Colonic mucosa (tissue), 4 donors: Measurements from ENCODE around the gene TNFRSF6B. TPM values are rescaled to one million over a fixed set of nuclear protein-coding genes. Genes with fewer than 3 reads are reported as not detected.
"Not testable (repeated sequence)": the region's sequence is repeated elsewhere in the genome, so short reads cannot be mapped to it uniquely, and the experiment has no call there.

ENCODE experiments used
- DNase-seq: peaks from one replicate; pipeline ENCODE4 v3.0.0-alpha.2; 2020
- H3K27ac ChIP-seq: fragments of 200-600 bp; one replicate; pipeline ENCODE4 v1.8.0; 2021
- H3K27me3 ChIP-seq: fragments of 200-600 bp; one replicate; pipeline ENCODE4 v1.8.0; 2021
- H3K36me3 ChIP-seq: fragments of 200-600 bp; one replicate; pipeline ENCODE4 v1.8.0; 2021
- H3K4me1 ChIP-seq: fragments of 200-600 bp; one replicate; pipeline ENCODE4 v1.8.0; 2021; ENCODE audit warnings: mild to moderate bottlenecking
- H3K4me3 ChIP-seq: fragments of 200-600 bp; one replicate; pipeline ENCODE4 v1.8.0; 2021
- H3K9ac ChIP-seq, 2 donors: one replicate each; pipeline ENCODE4 v1.7.0; 2013; ENCODE audit warnings: control low read depth in 2 of 2, low read depth in 2 of 2, low read length in 2 of 2
- H3K9me3 ChIP-seq: fragments of 200-600 bp; one replicate; pipeline ENCODE4 v1.8.0; 2021
- CTCF ChIP-seq: fragments of 200-600 bp; IDR thresholded peaks from one replicate; pipeline ENCODE4 v1.8.0; 2022; ENCODE audit warnings: antibody characterized with exemption, mild to moderate bottlenecking
- intact Hi-C: fragments of 100-400 bp; cut with DNase I; formaldehyde crosslinking; loops from one replicate; pipeline ENCODE4 v1.14.1; 2022
- total RNA-seq, 2 donors: library from RNA; stranded (reverse); fragmentation: NEBNext Ultra II Directional in 1 of 2; extraction: Animal tissue kit (Norgen Biotek cat#: 25700) in 1 of 2; gene quantifications; one replicate each; pipeline ENCODE4 v1.2.1, GENCODE V29; 2021
- donor health status: healthy.
- donor health status: DM: no; HTN: no; CAD: no.
- donor health status: DM: no; HTN: no; CAD: no.

The TNFRSF6B gene
- total RNA-seq, 2 donors from 2014 or later: 7.5 TPM; not detected in 1

- intact Hi-C loops: no loop called here
- Histone ChIP-seq H3K9me3 (no peaks in the 10 kb centered on the region), H3K9ac (no peak overlapping the region), H3K36me3 (no peaks in the 10 kb centered on the region), H3K4me3 (no peak overlapping the region), H3K4me1 (peaks cover 6% of the 10 kb centered on the region), H3K27ac (no peak overlapping the region), H3K27me3 (no peaks in the 10 kb centered on the region)
- TF ChIP-seq CTCF: no peak
- DNase-seq: no peak
These were observed 32.2 kb upstream of the TNFRSF6B start for GRCh38 chr20:63664143-63664851.

- intact Hi-C loops: no loop called here
- DNase-seq: no peak
- Histone ChIP-seq H3K27ac (no peak overlapping the region), H3K9me3 (no peaks in the 10 kb centered on the region), H3K4me1 (no peaks in the 10 kb centered on the region), H3K27me3 (no peaks in the 10 kb centered on the region), H3K4me3 (no peak overlapping the region), H3K36me3 (no peaks in the 10 kb centered on the region), H3K9ac (no peak overlapping the region)
- TF ChIP-seq CTCF: no peak
These were observed 31.4 kb upstream of the TNFRSF6B start for GRCh38 chr20:63664861-63665594.

- DNase-seq: no peak
- Histone ChIP-seq H3K4me1 (no peaks in the 10 kb centered on the region), H3K36me3 (no peaks in the 10 kb centered on the region), H3K9me3 (no peaks in the 10 kb centered on the region), H3K27ac (no peak overlapping the region), H3K4me3 (no peak overlapping the region), H3K9ac (no peak overlapping the region), H3K27me3 (no peaks in the 10 kb centered on the region)
- TF ChIP-seq CTCF: no peak
- intact Hi-C loops: no loop called here
These were observed 30.7 kb upstream of the TNFRSF6B start for GRCh38 chr20:63665708-63666107.

GRCh38 chr20:63667858-63668257, 28.6 kb upstream of the TNFRSF6B start:
- H3K9ac ChIP-seq: no peak overlapping the region
- no peaks in the 10 kb centered on the region for H3K36me3 ChIP-seq
- H3K9me3 ChIP-seq: no peaks in the 10 kb centered on the region
- intact Hi-C loops: no loop called here
- DNase-seq: no peak
- H3K27me3 ChIP-seq: no peaks in the 10 kb centered on the region
- H3K27ac ChIP-seq: no peak overlapping the region
- H3K4me3 ChIP-seq: no peak overlapping the region
- H3K4me1 ChIP-seq: no peaks in the 10 kb centered on the region
- TF ChIP-seq CTCF: no peak

DNA sequence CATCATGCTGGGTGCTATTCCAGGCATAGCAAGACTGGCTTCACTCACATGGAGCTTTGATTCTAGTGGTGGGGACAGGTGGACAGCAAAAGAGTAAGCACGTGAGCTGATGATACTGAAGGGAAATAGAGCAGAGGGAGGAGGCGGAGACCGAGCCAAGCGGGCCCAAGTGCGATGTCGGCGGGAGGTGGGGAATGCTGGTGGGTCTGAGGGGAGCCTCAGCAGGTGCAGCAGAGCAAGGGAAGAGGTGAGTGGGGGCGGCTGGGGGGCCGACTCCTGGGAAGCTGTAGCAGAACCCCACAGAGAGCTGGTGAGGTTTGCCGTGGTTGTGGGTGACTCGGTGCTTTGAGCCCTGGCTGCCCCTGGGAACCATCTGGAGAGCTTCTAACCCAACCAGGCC, 28.1 kb upstream of the TNFRSF6B start:
- intact Hi-C loops: no loop called here
- Histone ChIP-seq H3K9me3 (no peaks in the 10 kb centered on the region), H3K4me1 (no peaks in the 10 kb centered on the region), H3K27me3 (no peaks in the 10 kb centered on the region), H3K9ac (no peak overlapping the region), H3K4me3 (no peak overlapping the region), H3K27ac (no peak overlapping the region), H3K36me3 (no peaks in the 10 kb centered on the region)
- no peak for TF ChIP-seq CTCF
- no peak for DNase-seq

- H3K9me3 ChIP-seq, H3K27ac ChIP-seq, H3K4me3 ChIP-seq, H3K27me3 ChIP-seq, H3K9ac ChIP-seq, H3K36me3 ChIP-seq, intact Hi-C loops, DNase-seq, H3K4me1 ChIP-seq: not testable (repeated sequence)
These were observed 24.8 kb upstream of the TNFRSF6B start for GRCh38 chr20:63671695-63672094.
